ENCODE measurements around the gene CDHR5. TPM values are rescaled to one million over a fixed set of nuclear protein-coding genes. Genes with fewer than 3 reads are reported as not detected.

CDHR5 gene
- total RNA-seq, 2 donors from 2014 or later, result 140 to 310 TPM

GRCh38 chr11:623349-623869, 1.3 kb downstream of the CDHR5 start:
- Histone ChIP-seq H3K9me3 (no peaks in the 10 kb centered on the region), H3K4me1 (peaks cover 13% of the 10 kb centered on the region), H3K9ac (ENCODE audit: low read depth in 2 of 2, low read length in 2 of 2) (no peak overlapping the region), H3K36me3 (no peaks in the 10 kb centered on the region), H3K27me3 (no peaks in the 10 kb centered on the region), H3K4me3 (no peak overlapping the region), H3K27ac (no peak overlapping the region)
- DNase-seq, result no peak
- no peak for TF ChIP-seq CTCF (IDR thresholded peaks at IDR 0.05)
- intact Hi-C loops (cut with DNase I), result no loop called here

- Histone ChIP-seq H3K36me3 (no peaks in the 10 kb centered on the region), H3K4me3 (no peak overlapping the region), H3K27ac (no peak overlapping the region), H3K9ac (ENCODE audit: low read depth in 2 of 2, low read length in 2 of 2) (no peak overlapping the region), H3K9me3 (no peaks in the 10 kb centered on the region), H3K27me3 (no peaks in the 10 kb centered on the region), H3K4me1 (peaks cover 13% of the 10 kb centered on the region)
- intact Hi-C loops (cut with DNase I), result no loop called here
- TF ChIP-seq CTCF (IDR thresholded peaks at IDR 0.05), result no peak
- DNase-seq, result no peak
Observed at GRCh38 chr11:621838-622237, 2.9 kb downstream of the CDHR5 start.

GRCh38 chr11:620935-621814, 3.6 kb downstream of the CDHR5 start:
- peaks cover 14% of the 10 kb centered on the region for H3K4me1 ChIP-seq
- H3K9me3 ChIP-seq, result no peaks in the 10 kb centered on the region
- intact Hi-C loops (cut with DNase I), result no loop called here
- no peak overlapping the region for H3K4me3 ChIP-seq
- H3K27ac ChIP-seq, result no peak overlapping the region
- no peak overlapping the region for H3K9ac ChIP-seq (ENCODE audit: low read depth in 2 of 2, low read length in 2 of 2)
- no peak for DNase-seq
- no peaks in the 10 kb centered on the region for H3K27me3 ChIP-seq
- no peak for TF ChIP-seq CTCF (IDR thresholded peaks at IDR 0.05)
- no peaks in the 10 kb centered on the region for H3K36me3 ChIP-seq

GRCh38 chr11:620201-620600, 4.6 kb downstream of the CDHR5 start:
- no peak for DNase-seq
- Histone ChIP-seq H3K36me3 (no peaks in the 10 kb centered on the region), H3K9ac (ENCODE audit: low read depth in 2 of 2, low read length in 2 of 2) (no peak overlapping the region), H3K4me3 (no peak overlapping the region), H3K27ac (no peak overlapping the region), H3K4me1 (peaks cover 9% of the 10 kb centered on the region), H3K27me3 (no peaks in the 10 kb centered on the region), H3K9me3 (no peaks in the 10 kb centered on the region)
- intact Hi-C loops (cut with DNase I), result no loop called here
- no peak for TF ChIP-seq CTCF (IDR thresholded peaks at IDR 0.05)

GRCh38 chr11:619628-620050, 5.1 kb downstream of the CDHR5 start:
- no peak for TF ChIP-seq CTCF (IDR thresholded peaks at IDR 0.05)

More at GRCh38 chr11:619628-620050, 5.1 kb downstream of the CDHR5 start:
- H3K9ac ChIP-seq (ENCODE audit: low read depth in 2 of 2, low read length in 2 of 2), result no peak overlapping the region
- no peak for DNase-seq
- no peaks in the 10 kb centered on the region for H3K9me3 ChIP-seq
- no peaks in the 10 kb centered on the region for H3K27me3 ChIP-seq
- no peak overlapping the region for H3K27ac ChIP-seq
- H3K4me1 ChIP-seq, result peaks cover 14% of the 10 kb centered on the region
- no peak overlapping the region for H3K4me3 ChIP-seq
- intact Hi-C loops (cut with DNase I), result loop anchor here (5.0 kb wide), 1 partner anchor 42 kb away; the partner anchor contains the start of gene PHRF1
- H3K36me3 ChIP-seq, result no peaks in the 10 kb centered on the region
